Cortex of kidney (tissue), 1 donor: Measurements from ENCODE around the gene NCF2.

Experiments
- DNase-seq: peaks from one replicate; lab custom pipeline; 2025; lab: John Stamatoyannopoulos, UW

The NCF2 gene

DNA sequence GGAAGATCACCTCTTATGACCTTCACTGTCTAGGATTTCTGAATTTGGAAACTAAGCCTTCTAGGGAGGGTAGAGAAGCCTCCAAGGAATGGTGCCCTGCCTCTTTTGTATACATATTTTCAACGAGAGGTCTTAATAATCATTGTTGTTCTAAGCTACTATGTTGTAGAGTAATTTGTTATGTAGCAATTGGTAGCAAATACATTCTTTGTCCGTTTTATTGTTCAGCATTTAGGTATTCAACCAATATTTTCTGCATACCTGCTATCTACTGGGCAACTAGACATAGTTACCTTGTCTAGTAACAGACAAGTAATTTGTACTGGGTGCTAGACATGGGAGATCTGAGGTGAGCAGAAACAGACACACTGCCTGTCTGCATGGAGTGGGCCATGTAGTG lies 20.8 kb upstream of the NCF2 start:
- DNase-seq = no peak

DNA sequence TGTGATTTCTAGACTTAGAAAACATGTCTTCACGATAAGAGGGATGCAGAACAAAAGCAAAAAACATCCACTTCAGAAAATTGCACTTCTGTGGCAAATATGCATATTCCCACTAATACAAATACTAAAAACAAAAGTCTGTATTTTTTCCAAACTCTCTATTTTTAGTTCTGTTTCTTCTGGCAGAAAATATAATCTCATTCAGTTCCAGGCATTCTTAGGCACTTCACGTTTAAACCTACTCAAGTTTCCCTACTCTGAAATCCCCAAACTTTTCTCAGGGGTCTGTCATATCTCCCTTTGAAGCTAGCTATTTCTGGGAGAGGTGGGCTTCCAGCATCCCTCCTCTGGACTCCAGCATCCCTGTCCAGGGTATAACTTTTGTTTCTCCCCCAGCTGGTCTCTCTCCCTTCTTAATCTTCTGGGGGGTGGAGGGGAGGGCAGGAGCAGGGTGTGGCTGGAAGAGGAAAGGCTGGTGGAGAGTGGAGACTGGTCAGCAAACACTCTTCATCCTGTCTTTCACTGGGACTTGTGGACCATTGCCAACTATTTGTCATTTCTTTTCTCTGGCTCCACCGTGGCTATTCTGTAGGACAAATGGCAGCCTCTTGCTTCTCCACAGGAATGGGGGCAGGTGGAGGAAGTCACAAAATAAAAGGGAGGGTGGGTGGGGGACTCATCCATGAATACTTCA lies 19.6 kb upstream of the NCF2 start:
- DNase-seq = no peak

GRCh38 chr1:183609313-183609712 lies 19.1 kb upstream of the NCF2 start:
- no peak for DNase-seq

DNA sequence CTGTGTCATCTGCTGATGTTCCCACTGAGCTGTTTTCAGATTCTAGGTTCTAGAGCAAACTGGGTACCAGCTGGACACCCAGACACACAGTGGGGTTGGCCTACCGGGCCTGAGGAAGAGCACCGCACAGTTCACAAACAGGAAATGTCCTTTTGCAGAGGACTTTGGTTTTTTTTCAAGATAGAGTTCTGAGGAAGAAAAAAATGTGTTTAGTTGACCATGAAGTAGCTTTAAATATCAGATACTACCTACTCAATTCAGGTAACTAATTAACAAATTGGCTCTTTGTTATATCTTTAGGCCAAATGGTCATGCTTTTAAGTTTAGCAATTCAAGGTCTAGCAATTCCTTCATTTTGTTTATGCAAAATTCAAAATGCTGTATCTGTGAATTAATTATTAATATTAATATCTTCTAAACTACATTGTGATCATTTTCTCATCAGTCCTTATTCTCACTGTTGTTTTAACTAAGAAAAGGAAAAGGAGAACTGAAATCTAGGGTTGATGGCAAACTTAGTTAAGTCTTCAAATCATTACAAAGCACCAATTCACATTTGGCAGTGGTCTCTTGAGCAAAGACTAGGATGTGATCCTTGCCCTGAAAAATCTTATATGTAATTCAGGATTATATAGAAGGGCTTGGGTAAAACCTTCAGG lies 17.2 kb upstream of the NCF2 start:
- DNase-seq = no peak

GRCh38 chr1:183605904-183606303 lies 15.6 kb upstream of the NCF2 start:
- no peak for DNase-seq

- DNase-seq = no peak
Measured at GRCh38 chr1:183604815-183605214, 14.6 kb upstream of the NCF2 start.

- DNase-seq = no peak
Measured at GRCh38 chr1:183604038-183604808, 14.0 kb upstream of the NCF2 start.

DNA sequence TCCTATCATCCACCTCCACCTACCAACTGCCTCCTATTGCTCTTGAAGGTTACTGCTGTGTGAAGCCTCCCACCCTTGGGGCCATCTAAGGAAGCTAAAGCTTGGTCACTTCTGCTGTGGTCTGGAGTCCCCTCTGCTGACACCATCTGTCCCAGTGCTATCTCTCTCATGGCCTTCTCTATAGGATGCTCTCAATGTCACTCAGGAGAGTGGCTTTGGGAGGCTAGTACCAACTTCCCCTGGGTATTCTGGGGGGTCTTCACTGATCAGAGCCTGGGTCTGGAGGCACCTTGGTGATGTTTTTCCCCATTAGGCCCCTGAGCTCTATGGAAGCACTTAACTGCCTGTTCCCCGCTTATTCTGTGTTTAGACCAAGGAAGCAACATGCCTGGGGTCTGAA lies 12.3 kb upstream of the NCF2 start:
- DNase-seq = no peak

DNA sequence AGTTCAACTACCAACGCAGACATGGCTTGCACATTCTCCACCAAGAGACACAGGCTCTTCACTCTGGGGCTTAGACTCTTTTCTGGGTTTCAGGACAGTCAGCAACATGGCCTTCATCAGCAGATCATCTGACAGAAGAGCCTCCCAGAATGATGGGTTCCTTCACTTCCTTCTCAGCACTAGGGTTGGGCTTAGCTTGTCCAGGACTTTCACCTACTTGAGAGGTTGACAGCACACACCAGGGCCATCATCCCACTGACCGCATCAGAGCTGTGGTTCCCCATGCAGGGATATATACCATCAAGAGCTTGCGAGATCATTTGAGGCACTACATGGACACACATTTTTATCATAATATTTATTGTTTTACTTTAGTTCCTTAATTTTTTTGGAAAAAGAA lies 10.4 kb upstream of the NCF2 start:
- DNase-seq = no peak

GRCh38 chr1:183600136-183600535 lies 9.9 kb upstream of the NCF2 start:
- DNase-seq = no peak

DNA sequence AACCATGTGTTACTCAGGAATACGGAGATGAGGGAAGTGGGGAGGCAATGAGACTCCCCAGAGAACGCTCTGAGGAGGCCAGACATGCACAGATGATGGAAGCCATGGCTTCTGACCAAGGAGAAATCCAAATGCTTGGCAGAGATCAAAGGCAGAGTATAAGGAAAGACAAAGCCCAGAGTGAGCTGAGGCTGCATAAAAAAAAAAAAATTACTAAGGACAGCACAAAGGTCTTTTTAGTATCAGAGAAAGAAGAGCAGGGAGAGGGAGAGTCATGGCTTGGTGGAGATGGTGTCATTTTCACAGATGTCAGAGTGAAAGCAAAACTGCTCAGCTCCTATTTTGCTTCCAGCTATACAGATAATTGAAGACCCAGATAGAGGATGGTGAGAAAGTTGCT lies 8.1 kb upstream of the NCF2 start:
- DNase-seq = no peak

- no peak for DNase-seq
Measured at GRCh38 chr1:183597656-183598347, 7.5 kb upstream of the NCF2 start.

GRCh38 chr1:183596500-183596899 lies 6.2 kb upstream of the NCF2 start:
- DNase-seq = no peak

DNA sequence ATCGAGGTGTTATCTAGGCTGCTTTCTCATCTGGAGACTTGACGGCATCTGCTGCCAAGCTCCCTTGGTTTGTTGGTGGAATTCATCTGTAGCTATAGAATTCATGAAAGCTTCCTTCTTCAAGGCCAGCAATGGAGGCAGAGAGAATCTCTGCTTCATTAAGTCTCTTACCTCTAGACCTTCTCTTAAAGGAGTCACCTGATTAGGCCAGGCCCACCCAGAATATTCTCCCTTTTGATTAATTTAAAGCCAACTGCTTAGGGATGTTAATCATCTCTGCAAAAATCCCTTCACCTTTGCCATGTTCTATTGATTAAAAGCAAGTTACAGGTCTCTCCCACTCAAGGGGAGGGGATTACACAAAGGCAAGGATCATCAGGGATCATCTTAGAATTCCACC lies 5.3 kb upstream of the NCF2 start:
- DNase-seq = no peak

DNA sequence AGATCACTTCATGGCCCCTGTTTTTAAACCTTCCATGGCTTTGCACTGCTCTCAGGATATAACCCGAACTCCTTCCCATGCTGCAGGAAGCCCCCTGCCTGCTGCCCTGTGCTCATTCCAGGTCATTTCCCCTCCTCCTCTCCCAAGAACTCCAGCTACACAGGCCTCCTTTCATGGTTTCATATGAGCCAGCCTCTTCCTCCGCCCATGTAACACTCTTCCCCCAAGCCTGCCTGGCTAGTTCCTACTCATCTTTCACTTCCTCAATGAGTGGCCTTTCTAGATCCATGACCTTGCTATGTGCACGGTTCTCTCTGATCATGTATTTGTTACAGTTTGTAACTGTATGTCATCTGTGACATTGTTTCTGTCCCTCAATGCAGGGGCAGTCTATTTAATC lies 3.1 kb upstream of the NCF2 start:
- DNase-seq = no peak

GRCh38 chr1:183592733-183593132 lies 2.5 kb upstream of the NCF2 start:
- no peak for DNase-seq

- DNase-seq = no peak
Measured at GRCh38 chr1:183589874-183590243, 400 bp downstream of the NCF2 start.

- DNase-seq = no peak
Measured at GRCh38 chr1:183589384-183589783, 875 bp downstream of the NCF2 start.

DNA sequence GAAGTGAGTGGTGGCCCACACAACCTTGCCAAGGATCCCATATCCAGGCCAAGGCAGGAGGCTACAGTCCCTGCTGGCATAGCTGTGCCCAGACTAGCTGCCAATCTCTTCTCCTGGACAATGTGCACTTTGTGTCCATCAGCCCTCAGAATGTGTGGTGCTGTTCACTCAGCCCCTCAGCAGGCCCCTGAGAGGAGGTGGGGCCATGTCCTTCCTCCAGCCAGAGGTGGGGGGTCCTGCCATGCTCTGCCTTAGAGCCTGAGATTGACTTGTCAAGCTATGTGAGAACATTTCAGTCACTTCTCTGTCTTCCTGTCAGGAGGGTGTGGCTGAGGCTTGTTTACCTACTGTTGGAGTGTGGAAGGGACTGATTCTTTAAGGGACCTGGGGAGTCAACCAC lies 1.4 kb downstream of the NCF2 start:
- no peak for DNase-seq

- DNase-seq = no peak
Measured at GRCh38 chr1:183586926-183587325, 3.3 kb downstream of the NCF2 start.

DNA sequence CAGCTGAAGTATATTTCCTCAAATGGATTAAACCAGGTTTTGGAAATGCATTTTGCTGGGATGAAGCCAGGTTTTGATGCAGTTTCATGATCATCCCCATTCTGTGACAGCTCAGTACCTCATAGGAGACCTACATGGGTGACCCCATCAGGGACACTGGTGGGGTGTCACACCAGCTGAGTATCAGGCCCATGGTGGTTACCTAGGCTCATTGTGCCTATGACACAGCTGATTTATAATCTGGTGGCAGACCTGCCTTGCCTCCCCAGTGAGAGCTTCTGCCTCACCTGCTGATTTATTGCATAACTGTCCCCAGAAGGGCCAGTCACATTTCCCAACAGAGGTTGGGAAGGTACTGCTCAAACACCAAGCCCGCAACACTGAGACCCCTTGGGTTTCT lies 3.8 kb downstream of the NCF2 start:
- no peak for DNase-seq

GRCh38 chr1:183585038-183585437 lies 5.2 kb downstream of the NCF2 start:
- DNase-seq = no peak

DNA sequence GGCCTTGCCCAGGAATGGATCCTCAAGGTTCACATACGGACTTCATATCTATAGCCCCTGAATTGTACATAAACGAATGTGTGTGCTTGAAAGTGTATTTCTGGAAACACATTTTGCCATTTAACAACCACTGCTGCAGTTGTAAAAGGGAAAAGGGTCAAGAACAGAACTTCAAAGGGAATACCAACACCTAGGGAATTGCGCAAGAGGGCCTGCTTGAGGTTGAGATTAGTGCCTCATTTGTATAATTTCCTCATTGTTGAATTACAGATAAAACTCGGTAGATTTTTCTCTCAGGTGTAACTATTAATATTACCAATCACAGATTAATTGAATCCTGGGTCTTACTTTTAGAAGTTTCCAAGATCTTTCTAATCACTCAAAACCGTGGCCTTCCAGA lies 6.1 kb downstream of the NCF2 start:
- no peak for DNase-seq
